Natural killer cell (primary cell): ENCODE measurements around the gene PHLPP1. TPM values are rescaled to one million over a fixed set of nuclear protein-coding genes. Genes with fewer than 3 reads are reported as not detected.

Source experiments
- ATAC-seq, 3 donors: fragments of 150-1000 bp in 2 of 3; fragments of 200-7000 bp in 1 of 3; cut with Tn5 transposase; 1 replicate in 1 of 3; 2 replicates in 2 of 3; pipeline ENCODE4 v1.10.0; 2021; ENCODE audit warnings: mild to moderate bottlenecking in 2 of 3, moderate library complexity in 2 of 3
- DNase-seq, 2 donors: peaks; one replicate each; pipeline versions ENCODE4 v3.0.0 to v3.0.0-alpha.2; 2013 to 2021; ENCODE audit warnings: mixed read lengths in 1 of 2
- H3K27ac ChIP-seq: one replicate; pipeline ENCODE4 v1.5.1; 2013; ENCODE audit warnings: mild to moderate bottlenecking, low read length
- H3K27me3 ChIP-seq: one replicate; pipeline ENCODE4 v1.6.1; 2013; ENCODE audit warnings: low read length; ENCODE audit not compliant: control insufficient read depth, insufficient read depth
- H3K36me3 ChIP-seq: one replicate; pipeline ENCODE4 v1.6.1; 2013; ENCODE audit warnings: low read length; ENCODE audit not compliant: control insufficient read depth, insufficient read depth
- H3K4me1 ChIP-seq: one replicate; pipeline ENCODE4 v1.6.1; 2013; ENCODE audit warnings: low read length; ENCODE audit not compliant: control insufficient read depth, insufficient read depth
- H3K4me3 ChIP-seq: one replicate; pipeline ENCODE4 v1.5.1; 2013; ENCODE audit warnings: low read length
- H3K9me3 ChIP-seq: one replicate; pipeline ENCODE4 v1.6.1; 2013; ENCODE audit warnings: low read length; ENCODE audit not compliant: control insufficient read depth, insufficient read depth
- H3K27ac Mint-ChIP-seq, 2 donors: one replicate each; pipeline ENCODE4 v1.8.0; 2022; ENCODE audit warnings: mild to moderate bottlenecking in 2 of 2, mixed read lengths in 2 of 2, moderate library complexity in 1 of 2
- H3K27me3 Mint-ChIP-seq, 2 donors: one replicate each; pipeline ENCODE4 v1.8.0; 2022; ENCODE audit warnings: low read depth in 2 of 2, mixed read lengths in 2 of 2
- H3K36me3 Mint-ChIP-seq: one replicate; pipeline ENCODE4 v1.8.0; 2022; ENCODE audit warnings: mixed read lengths
- H3K4me1 Mint-ChIP-seq, 2 donors: one replicate each; pipeline ENCODE4 v1.8.0; 2022; ENCODE audit warnings: mixed read lengths in 2 of 2
- H3K4me3 Mint-ChIP-seq: one replicate; pipeline ENCODE4 v1.8.0; 2022; ENCODE audit warnings: mild to moderate bottlenecking, moderate library complexity, mixed read lengths
- H3K9me3 Mint-ChIP-seq, 2 donors: one replicate each; pipeline ENCODE4 v1.8.0; 2022; ENCODE audit warnings: mixed read lengths in 2 of 2
- WGBS: methylation state at CpG from one replicate; pipeline ENCODE4 v1.1.7; 2013; ENCODE audit warnings: missing lambda C conversion rate; ENCODE audit not compliant: insufficient coverage; 5-methylcytosine and 5-hydroxymethylcytosine counted together
- intact Hi-C: fragments of 100-400 bp; cut with micrococcal nuclease; formaldehyde crosslinking; loops from one replicate; pipeline ENCODE4 v1.14.2; 2022
- total RNA-seq, 4 donors: library from RNA; stranded (reverse); fragments of 120-200 nt in 1 of 4; gene quantifications; one replicate each; pipeline versions ENCODE4 v1.2.3 to v1.2.4, GENCODE V29; 2013 to 2022
- TF ChIP-seq, protein P1 (sequence below): fragments of 200-600 bp; IDR thresholded peaks from one replicate; pipeline ENCODE4 v1.8.0; 2022; ENCODE audit warnings: antibody characterized with exemption

The PHLPP1 gene
- total RNA-seq, 3 donors from 2014 or later (not counting 1 experiment from before 2014, with no cell fraction given), result 12.1 to 14.8 (median 12.2) TPM

DNA sequence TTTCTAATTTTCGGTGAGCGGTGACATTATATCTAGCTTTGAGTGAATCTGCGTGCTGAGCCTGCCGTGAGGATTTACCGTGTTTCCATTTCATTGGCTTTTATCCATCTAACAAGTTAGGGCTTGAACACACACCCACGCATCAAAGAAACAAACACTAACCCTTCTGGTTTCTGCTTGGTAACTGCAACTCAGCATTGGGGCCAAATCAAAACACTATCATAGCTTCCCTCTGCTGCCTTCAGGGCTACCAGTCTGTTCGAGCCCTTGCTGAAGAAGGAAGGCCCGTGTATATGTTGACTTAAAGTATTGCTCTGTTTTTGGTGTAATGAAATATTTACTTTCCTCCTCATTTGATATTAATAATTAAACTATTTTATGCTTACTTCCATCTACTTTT lies 227.2 kb downstream of the PHLPP1 start:
- H3K9me3 ChIP-seq, result no peaks in the 10 kb centered on the region
- Mint-ChIP-seq H3K4me3 (no peak overlapping the region), H3K27ac (no peak overlapping the region), H3K4me1 (peaks cover 5% of the 10 kb centered on the region in 2 donors), H3K36me3 (no peaks in the 10 kb centered on the region), H3K27me3 (no peaks in the 10 kb centered on the region), H3K9me3 (no peaks in the 10 kb centered on the region)
- DNase-seq (no peak), ATAC-seq (no peak)
- intact Hi-C loops, result no loop called here
- H3K4me1 ChIP-seq, result no peaks in the 10 kb centered on the region
- peaks cover 9% of the 10 kb centered on the region for H3K36me3 ChIP-seq
- H3K4me3 ChIP-seq, result no peak overlapping the region
- H3K27ac ChIP-seq, result no peak overlapping the region
- no peaks in the 10 kb centered on the region for H3K27me3 ChIP-seq
- WGBS, result 98% methylated on average over 6 of the region's 8 CpGs
- TF ChIP-seq, protein P1, sequence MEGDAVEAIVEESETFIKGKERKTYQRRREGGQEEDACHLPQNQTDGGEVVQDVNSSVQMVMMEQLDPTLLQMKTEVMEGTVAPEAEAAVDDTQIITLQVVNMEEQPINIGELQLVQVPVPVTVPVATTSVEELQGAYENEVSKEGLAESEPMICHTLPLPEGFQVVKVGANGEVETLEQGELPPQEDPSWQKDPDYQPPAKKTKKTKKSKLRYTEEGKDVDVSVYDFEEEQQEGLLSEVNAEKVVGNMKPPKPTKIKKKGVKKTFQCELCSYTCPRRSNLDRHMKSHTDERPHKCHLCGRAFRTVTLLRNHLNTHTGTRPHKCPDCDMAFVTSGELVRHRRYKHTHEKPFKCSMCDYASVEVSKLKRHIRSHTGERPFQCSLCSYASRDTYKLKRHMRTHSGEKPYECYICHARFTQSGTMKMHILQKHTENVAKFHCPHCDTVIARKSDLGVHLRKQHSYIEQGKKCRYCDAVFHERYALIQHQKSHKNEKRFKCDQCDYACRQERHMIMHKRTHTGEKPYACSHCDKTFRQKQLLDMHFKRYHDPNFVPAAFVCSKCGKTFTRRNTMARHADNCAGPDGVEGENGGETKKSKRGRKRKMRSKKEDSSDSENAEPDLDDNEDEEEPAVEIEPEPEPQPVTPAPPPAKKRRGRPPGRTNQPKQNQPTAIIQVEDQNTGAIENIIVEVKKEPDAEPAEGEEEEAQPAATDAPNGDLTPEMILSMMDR, result no peak

DNA sequence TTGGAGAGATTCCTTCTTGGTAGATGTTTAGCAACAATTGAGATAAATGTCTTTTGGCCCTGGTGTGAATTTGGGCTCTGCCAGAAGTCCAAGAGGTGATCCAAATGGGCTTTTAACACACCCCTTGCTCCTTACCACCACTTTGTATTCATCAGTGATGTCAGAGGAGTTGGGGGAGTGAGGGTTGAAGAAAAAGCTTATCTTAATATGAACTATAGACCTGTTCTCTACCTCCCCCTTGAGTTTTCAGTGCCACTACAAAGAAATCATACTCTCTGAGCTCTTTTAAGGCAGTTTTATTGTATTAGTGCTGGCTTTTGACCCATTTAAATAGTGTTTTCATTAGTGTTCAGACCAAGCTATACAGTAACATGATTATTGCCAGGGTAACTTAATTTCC lies 229.1 kb downstream of the PHLPP1 start:
- no peaks in the 10 kb centered on the region for H3K9me3 Mint-ChIP-seq
- Histone ChIP-seq H3K4me3 (no peak overlapping the region), H3K27ac (no peak overlapping the region), H3K4me1 (no peaks in the 10 kb centered on the region), H3K27me3 (no peaks in the 10 kb centered on the region), H3K9me3 (no peaks in the 10 kb centered on the region), H3K36me3 (peaks cover 9% of the 10 kb centered on the region)
- TF ChIP-seq, protein P1, result no peak
- no peak overlapping the region for H3K4me3 Mint-ChIP-seq
- no peak overlapping the region for H3K27ac Mint-ChIP-seq
- intact Hi-C loops, result no loop called here
- no peaks in the 10 kb centered on the region for H3K27me3 Mint-ChIP-seq
- peak in 1 of 2 donors; percentile 8 for DNase-seq
- H3K36me3 Mint-ChIP-seq, result no peaks in the 10 kb centered on the region
- ATAC-seq, result no peak
- peaks cover 3% of the 10 kb centered on the region in 2 donors for H3K4me1 Mint-ChIP-seq

DNA sequence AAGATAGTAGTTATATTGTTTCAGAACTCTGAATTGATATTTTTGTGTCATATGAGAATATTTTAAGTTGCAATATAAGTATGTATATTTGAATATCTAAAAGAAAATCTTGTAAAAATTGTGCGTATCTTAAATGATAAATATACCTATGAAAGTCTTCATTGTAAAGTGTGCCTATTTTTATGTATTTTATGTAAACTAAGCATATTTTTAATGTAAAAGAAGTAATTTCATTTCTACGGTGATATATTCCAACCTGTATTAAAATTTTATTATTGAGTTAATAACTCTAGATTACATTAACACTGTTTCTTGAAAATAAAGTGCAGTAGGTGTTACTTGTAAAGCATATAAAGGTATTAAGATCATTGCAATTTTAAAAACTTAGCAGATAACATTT lies 233.4 kb downstream of the PHLPP1 start:
- Mint-ChIP-seq H3K4me1 (peaks cover 8 to 9% of the 10 kb centered on the region in 2 donors), H3K27ac (no peak overlapping the region), H3K4me3 (no peak overlapping the region), H3K27me3 (no peaks in the 10 kb centered on the region), H3K9me3 (no peaks in the 10 kb centered on the region), H3K36me3 (no peaks in the 10 kb centered on the region)
- intact Hi-C loops, result no loop called here
- DNase-seq, result no peak
- WGBS, result no CpG with 5 or more reads among the region's 2 CpGs
- TF ChIP-seq, protein P1, result no peak
- Histone ChIP-seq H3K27me3 (no peaks in the 10 kb centered on the region), H3K4me3 (no peak overlapping the region), H3K9me3 (no peaks in the 10 kb centered on the region), H3K27ac (no peak overlapping the region), H3K36me3 (peaks cover 8% of the 10 kb centered on the region), H3K4me1 (peaks cover 5% of the 10 kb centered on the region)
- ATAC-seq, result no peak

DNA sequence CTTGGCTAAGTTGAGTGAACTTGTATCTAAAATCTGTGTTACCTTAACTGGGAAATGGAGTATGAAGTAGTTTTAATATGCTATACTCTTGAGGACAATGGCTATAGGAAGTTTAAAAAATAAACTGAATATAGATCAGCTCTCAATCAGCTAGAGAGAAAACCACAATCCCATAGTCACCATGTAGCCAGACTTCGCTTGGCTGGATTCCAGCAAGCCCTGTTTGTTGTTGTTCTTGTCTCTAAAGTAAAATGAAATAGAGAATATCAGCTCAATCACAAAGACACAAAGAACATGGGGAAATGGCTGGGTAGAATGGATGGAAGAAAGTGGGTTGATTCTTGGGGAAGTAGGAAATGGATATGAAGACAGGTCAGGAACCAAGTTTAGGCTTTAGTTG lies 234.9 kb downstream of the PHLPP1 start:
- H3K4me1 ChIP-seq, result peaks cover 5% of the 10 kb centered on the region
- intact Hi-C loops, result no loop called here
- no peak overlapping the region for H3K27ac ChIP-seq
- no peaks in the 10 kb centered on the region for H3K9me3 Mint-ChIP-seq
- H3K27ac Mint-ChIP-seq, result no peak overlapping the region
- ATAC-seq (no peak), DNase-seq (no peak)
- H3K4me3 ChIP-seq, result no peak overlapping the region
- peaks cover 5% of the 10 kb centered on the region for H3K36me3 ChIP-seq
- TF ChIP-seq, protein P1, result no peak
- no peak overlapping the region for H3K4me3 Mint-ChIP-seq
- WGBS, result no CpG with 5 or more reads among the region's 1 CpG
- no peaks in the 10 kb centered on the region for H3K27me3 ChIP-seq
- no peaks in the 10 kb centered on the region for H3K27me3 Mint-ChIP-seq
- no peaks in the 10 kb centered on the region for H3K9me3 ChIP-seq
- peaks cover 21% of the 10 kb centered on the region in 2 donors for H3K4me1 Mint-ChIP-seq
- H3K36me3 Mint-ChIP-seq, result no peaks in the 10 kb centered on the region
